ENCODE data around the gene DPP6.

Gene DPP6

DNA sequence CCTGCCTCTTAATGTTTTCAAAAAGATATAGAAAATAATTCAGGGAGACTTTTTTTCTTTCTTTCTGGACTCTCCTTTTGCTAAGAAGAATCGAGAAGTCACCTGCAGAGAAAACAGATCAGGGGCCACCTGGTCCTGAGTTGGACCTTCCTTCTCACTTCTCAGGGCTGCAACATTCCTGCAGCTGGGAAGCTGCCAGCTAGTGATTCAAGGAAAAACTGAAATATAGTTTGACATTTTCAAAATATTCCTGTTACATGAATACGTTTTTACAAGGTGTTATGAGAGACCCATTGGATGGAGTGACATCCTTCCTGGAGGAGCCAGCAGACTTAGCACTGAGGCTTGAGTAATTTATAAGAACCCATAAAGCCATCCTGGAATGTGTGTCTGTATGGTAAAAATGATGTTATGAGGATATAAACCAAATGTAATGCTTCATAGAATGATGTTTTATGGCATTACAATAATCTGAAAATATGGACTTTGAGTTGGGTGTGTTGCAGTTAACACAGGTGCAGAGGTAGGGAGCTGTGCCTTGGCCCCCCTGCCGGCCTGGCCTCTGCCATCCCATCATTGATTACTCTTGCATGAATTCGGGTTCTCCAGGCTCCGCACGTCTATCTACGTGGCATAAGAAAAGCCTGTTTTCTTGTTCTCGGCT, 801.0 kb downstream of the DPP6 start:
- no peak for DNase-seq

DNA sequence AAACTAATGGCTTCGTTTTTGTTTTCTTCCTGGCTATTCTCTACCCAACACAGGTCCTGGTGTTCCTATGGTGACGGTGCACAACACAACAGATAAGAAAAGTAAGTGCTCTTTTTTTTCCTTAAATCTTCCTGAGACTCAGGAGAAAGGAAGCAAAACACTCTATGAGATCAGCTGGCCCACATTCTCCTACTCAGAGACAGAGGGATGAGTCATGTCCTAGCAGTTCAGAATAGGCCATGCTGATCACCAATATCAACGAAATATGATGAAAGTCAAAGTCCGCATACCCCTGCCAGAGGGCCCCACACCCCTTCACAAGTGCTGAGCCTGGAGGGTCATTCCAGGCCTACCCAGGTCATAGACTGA, 801.5 kb downstream of the DPP6 start:
- DNase-seq: no peak

GRCh38 chr7:154854836-154855235, 802.6 kb downstream of the DPP6 start:
- no peak for DNase-seq

DNA sequence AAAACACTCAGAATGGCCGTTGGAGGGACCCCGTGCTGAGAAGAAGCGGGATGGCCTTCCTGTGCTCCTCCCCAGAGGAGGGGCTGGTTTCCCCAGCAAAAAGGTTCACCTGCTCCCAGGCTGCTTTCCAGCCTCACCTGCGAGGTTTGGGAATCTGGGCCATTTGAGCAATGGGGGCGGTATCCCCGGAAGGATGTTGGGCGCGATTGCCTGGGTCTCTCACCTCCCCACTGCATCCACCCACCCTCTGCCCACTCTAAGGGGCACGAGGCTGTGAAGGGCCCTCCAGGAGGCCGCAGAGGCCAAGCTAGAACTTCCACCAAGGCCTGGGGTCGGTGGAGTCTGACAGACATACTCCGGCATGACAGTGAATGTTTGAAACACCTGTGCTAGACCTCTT, 803.2 kb downstream of the DPP6 start:
- no peak for DNase-seq

- DNase-seq: no peak
Observed at GRCh38 chr7:154856733-154857132, 804.5 kb downstream of the DPP6 start.

DNA sequence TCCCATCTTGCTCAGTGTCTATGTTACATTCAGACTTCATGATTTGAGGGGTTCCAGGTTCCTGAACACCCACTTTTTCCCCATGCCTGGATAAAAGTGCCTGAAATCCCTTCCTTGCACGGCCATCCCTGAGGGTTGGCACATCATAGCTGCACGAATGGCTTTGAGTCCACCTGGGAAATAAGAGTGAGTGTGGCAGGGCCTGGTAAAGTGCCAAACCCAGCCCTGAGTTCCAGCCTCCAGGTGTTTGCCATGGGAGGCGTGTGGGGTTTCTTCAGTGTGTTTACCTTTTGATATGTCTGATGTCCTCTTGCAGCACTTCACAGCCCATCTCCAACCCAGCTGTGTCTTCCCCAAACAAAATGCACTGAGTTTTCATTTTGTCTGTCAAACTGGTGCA, 805.0 kb downstream of the DPP6 start:
- no peak for DNase-seq

- no peak for DNase-seq
Observed at GRCh38 chr7:154857728-154858681, 805.8 kb downstream of the DPP6 start.

DNA sequence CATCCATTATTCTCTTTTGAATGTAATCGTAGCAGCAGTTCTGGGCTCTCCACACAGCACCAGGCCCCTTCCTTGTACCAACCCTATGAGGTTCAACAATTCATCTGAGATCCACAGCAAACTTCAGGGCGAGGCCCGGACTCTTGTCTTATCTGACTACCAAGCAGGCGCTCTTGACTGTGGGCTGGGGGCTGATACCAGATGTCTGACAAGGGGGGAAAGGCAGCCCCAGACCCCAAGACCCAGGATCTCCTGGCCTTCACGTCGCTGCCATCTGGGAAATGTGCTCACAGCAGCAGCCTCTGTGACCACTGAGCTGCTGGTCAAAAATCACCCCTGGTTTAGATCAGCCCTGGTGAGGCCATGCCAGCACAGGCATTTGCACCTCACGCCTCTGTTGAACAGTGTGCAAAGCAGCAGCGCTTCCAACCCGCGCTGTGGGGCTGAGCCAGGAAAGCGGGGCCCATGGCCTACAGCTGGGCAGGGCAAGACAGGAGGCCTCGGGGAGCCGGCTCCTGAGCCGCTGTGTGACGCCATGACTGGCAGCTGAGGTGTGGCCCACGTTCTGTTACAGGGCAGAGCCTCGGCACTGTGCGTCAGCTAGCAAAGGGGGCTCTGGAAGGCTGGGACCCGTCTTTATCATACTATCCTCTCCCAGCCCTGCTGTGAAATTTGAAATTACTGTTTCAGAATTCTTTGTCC, 806.8 kb downstream of the DPP6 start:
- DNase-seq: no peak

DNA sequence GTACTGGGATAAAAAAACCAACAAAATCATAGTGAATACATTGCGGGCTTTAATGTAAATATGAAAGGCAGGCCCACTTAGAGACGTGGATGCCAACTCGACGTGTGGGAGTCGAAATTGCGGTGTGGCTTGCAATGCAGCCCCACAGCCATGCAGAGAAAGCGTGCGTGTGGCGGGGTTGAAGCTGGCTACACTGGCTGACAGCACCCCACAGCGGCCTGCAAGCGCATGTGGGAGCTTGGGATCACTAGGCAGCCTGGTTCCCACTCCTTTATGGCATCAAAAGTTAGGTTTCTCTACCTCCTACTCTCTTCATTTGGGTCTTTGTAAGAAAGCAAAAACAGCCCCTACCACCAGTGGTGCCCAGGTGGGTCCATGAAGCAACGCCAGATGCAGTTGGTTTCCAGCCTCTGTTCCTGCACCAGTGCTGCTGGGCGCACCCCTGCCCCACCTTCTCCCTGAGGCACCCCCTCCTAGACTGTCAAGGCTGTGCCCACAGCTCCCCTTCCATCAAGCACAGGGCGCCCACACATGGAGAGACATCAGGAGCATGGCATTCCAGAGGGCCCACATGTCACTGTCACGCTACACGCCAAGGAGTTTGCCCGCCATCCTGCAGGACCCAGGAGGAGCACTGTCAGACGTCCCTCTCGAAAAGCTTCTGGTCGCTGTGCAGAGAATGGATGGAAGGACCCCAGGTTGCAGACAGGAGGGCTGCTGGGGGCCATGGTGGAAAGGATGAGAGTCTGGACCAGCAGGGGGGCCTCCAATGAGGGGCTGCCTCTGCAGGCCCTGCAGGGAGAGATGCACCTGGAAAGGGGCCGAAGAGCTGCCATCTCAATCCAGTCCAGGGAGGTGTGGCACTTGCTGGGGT, 807.8 kb downstream of the DPP6 start:
- DNase-seq: no peak

- no peak for DNase-seq
Observed at GRCh38 chr7:154860621-154861375, 808.6 kb downstream of the DPP6 start.

DNA sequence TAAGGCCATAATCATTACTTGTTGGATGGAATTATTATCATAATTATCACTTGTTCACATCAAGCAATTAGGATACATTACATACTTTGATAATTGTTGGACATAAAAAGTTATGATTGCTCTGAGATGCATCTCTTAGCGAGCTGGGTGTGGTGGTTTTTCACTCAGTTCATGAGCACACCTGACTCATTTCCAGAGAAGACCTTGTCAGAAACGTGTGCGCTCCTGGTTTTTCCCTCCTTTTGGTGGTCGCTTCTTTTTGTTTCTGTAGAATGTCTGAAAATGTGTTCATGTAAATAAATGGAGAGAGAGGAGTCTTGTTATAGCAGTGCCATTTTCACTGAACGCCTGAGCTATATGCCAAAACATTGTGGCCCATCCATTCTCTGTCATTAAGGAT, 809.4 kb downstream of the DPP6 start:
- no peak for DNase-seq

DNA sequence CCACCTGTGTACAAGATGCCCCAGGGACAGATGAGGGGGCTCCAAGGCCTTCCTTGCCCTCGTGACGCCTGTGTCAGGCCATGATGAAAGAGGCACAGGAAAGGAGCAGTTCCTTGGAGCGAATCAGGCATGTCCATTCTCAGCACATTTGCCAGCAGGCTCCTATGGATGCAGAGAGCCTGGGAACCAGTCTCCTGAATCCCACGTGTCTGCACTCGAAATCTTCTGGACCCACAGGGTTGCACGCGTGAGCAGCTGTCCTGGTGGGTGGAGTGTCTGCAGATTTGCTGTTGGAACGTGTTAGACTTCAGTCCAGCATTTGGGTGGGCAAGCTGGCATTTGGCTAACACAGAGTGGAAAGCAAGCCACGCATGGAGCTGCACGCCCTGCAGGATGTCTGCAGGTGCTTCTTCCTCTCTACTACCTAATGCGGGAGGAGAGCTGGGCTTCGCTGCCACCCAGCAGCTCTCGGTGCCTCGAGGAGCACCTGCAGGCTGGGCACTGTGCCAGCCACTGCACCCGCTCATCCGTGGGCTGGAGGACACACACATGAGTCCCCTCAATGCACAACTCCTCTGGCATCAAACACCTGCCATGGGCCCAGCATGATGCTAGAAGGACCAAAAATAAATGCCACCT, 810.1 kb downstream of the DPP6 start:
- DNase-seq: no peak

DNA sequence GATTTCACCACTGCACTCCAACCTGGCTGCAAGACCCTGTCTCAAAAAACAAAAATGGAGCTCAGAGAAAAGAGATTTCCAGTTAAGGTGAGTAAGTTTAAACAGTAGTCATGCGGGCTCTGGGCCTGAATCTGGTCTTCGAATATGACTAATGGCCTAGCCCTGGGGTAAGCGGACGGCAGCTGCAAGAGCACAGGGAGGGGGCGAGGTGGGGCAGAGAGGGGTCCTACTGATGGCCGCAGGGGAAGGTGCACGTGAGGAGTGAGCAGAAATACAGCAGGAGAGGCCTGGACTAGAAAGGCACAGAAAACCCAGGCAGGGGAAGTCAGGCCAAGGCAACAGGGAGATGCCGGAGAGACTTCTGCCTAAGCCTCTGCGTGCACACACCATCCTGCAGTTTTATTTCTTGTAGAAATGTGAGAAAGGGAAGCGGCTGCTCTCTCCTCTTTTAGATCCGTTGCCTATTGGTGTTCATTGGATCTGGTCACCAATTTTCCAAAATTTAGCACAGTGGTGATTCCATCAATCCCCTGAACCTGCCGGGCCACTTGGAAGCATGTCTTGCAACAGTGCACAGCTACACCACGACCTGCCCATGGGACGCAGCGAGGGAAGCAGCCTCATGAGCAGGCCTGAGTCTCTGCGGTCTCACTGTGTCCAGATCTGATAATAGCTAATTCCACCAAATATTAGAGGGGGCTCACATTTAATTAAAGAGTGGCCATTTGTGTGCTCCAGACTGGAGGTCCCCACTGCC, 811.7 kb downstream of the DPP6 start:
- no peak for DNase-seq

- DNase-seq: no peak
Observed at GRCh38 chr7:154864523-154864891, 812.3 kb downstream of the DPP6 start.

- no peak for DNase-seq
Observed at GRCh38 chr7:154865984-154866685, 813.9 kb downstream of the DPP6 start.

DNA sequence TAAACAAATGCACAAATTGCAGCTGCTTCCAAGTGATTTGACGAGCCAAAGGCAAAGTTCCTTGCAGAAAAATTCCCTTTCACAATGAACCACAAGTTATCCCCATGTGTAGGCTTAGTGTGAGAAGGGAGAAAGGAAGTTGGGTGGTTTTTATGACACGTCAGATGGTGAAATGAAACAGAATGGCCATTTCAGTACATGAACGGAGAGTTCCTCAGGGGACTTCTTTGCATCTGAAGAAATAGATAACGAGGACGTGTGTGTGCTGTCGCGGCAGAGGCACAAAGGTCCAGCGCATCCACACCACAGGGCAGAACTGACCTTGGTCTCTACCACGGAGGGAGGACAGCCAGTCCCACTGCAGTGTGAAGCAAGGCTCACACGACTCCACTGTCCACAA, 814.9 kb downstream of the DPP6 start:
- DNase-seq: no peak

- no peak for DNase-seq
Observed at GRCh38 chr7:154868921-154869320, 816.7 kb downstream of the DPP6 start.

DNA sequence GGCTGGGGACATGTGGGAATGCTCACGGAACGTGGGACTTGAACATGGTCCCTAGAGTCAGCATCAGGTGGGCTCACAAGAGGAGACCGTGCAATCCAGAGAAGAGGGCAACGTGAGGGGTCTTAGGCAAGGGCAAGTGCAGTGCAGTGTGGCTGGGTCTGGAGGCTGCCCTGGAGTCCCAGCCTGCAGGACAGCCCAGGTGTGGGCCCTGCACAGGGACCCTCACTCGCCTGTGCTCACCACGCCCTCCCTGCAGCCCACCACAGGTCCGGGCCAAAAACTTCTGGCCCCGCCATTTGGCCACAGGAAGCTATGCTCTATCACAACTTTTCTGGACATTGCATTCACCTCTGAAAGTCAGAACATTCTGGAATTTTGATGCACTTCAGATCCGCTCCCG, 817.2 kb downstream of the DPP6 start:
- DNase-seq: no peak

GRCh38 chr7:154871507-154871906, 819.3 kb downstream of the DPP6 start:
- no peak for DNase-seq

All from amniotic stem cell (primary cell).